GM19239 (cell line): Measurements from ENCODE around the gene FGF6.
A peak's percentile ranks its signal among the peaks of the same experiment; 100 is the strongest.
"Not testable (repeated sequence)": the region's sequence is repeated elsewhere in the genome, so short reads cannot be mapped to it uniquely, and the experiment has no call there.

Source experiments
- DNase-seq: peaks from one replicate; pipeline ENCODE4 v3.0.0; 2011; ENCODE audit warnings: low spot score; ENCODE audit not compliant: insufficient read length
- FAIRE-seq: peaks from 2 replicates; lab custom pipeline; 2011; peaks lifted over from hg19 to GRCh38; lab: Jason Lieb, UNC

Gene FGF6

GRCh38 chr12:4422985-4423384 lies 22.6 kb downstream of the FGF6 start:
- FAIRE-seq (no peak), DNase-seq (no peak)

- DNase-seq (peak; percentile 61), FAIRE-seq (peak; percentile 97)
Observed at GRCh38 chr12:4421590-4422031, 24.0 kb downstream of the FGF6 start.

- FAIRE-seq (no peak), DNase-seq (no peak)
Observed at GRCh38 chr12:4420138-4420670, 25.4 kb downstream of the FGF6 start.

- FAIRE-seq (no peak), DNase-seq (no peak)
Observed at GRCh38 chr12:4418913-4419312, 26.7 kb downstream of the FGF6 start.

GRCh38 chr12:4417936-4418335 lies 27.7 kb downstream of the FGF6 start:
- no peak for FAIRE-seq
- no peak for DNase-seq

- DNase-seq (no peak), FAIRE-seq (no peak)
Observed at GRCh38 chr12:4417455-4417854, 28.2 kb downstream of the FGF6 start.

- no peak for FAIRE-seq
- no peak for DNase-seq
Observed at GRCh38 chr12:4416276-4416675, 29.3 kb downstream of the FGF6 start.

- DNase-seq (no peak), FAIRE-seq (no peak)
Observed at GRCh38 chr12:4412465-4412864, 33.1 kb downstream of the FGF6 start.

- no peak for FAIRE-seq
- DNase-seq, result no peak
Observed at GRCh38 chr12:4412056-4412455, 33.6 kb downstream of the FGF6 start.

- no peak for FAIRE-seq
- no peak for DNase-seq
Observed at GRCh38 chr12:4407136-4407535, 38.5 kb downstream of the FGF6 start.

GRCh38 chr12:4404877-4405637 lies 40.6 kb downstream of the FGF6 start:
- not testable (repeated sequence) for DNase-seq, FAIRE-seq

- DNase-seq, result no peak
- no peak for FAIRE-seq
Observed at GRCh38 chr12:4402996-4403395, 42.6 kb downstream of the FGF6 start.

GRCh38 chr12:4401117-4401516 lies 44.5 kb downstream of the FGF6 start:
- FAIRE-seq (no peak), DNase-seq (no peak)

- FAIRE-seq, result no peak
- no peak for DNase-seq
Observed at GRCh38 chr12:4395818-4396217, 49.8 kb downstream of the FGF6 start.

- no peak for FAIRE-seq
- DNase-seq, result no peak
Observed at GRCh38 chr12:4393211-4393610, 52.4 kb downstream of the FGF6 start.

GRCh38 chr12:4392223-4392742 lies 53.3 kb downstream of the FGF6 start:
- no peak for DNase-seq
- FAIRE-seq, result no peak

GRCh38 chr12:4388662-4389061 lies 57.0 kb downstream of the FGF6 start:
- DNase-seq (no peak), FAIRE-seq (no peak)

GRCh38 chr12:4388032-4388431 lies 57.6 kb downstream of the FGF6 start:
- no peak for FAIRE-seq

GRCh38 chr12:4387607-4388006 lies 58.0 kb downstream of the FGF6 start:
- DNase-seq, result no peak
- FAIRE-seq, result no peak

More at GRCh38 chr12:4388032-4388431, 57.6 kb downstream of the FGF6 start:
- DNase-seq, result no peak

GRCh38 chr12:4386801-4387200 lies 58.8 kb downstream of the FGF6 start:
- DNase-seq (no peak), FAIRE-seq (no peak)
